WTC11 (cell line): Measurements from ENCODE around the gene MRPL40. TPM values are rescaled to one million over a fixed set of nuclear protein-coding genes. Genes with fewer than 3 reads are reported as not detected.

ENCODE experiments used
- ATAC-seq: fragments of 200-7000 bp; cut with Tn5 transposase; 2 replicates; pipeline ENCODE4 v1.10.0; 2021; ENCODE audit warnings: mild to moderate bottlenecking, moderate library complexity
- CTCF ChIA-PET: fragments of 300-600 bp; sonication (Branson Sonifier 250); formaldehyde crosslinking; loops from one replicate; lab custom pipeline; 2021; ENCODE audit warnings: antibody characterized with exemption; lab: Charles Lee
- POLR2A ChIA-PET: fragments of 350-600 bp; sonication (Branson Sonifier 250); formaldehyde crosslinking; loops from one replicate; lab custom pipeline; 2021; ENCODE audit warnings: antibody characterized with exemption; lab: Charles Lee
- DNase-seq: peaks from one replicate; pipeline ENCODE4 v3.0.0; 2021; ENCODE audit warnings: low spot score
- H3K27ac Mint-ChIP-seq: 2 replicates; pipeline ENCODE4 v1.8.0; 2021; ENCODE audit warnings: mixed read lengths
- H3K27me3 Mint-ChIP-seq: 2 replicates; pipeline ENCODE4 v1.8.0; 2021; ENCODE audit warnings: low read depth, mild to moderate bottlenecking, moderate library complexity, mixed read lengths
- H3K36me3 Mint-ChIP-seq: 2 replicates; pipeline ENCODE4 v1.8.0; 2021; ENCODE audit warnings: mixed read lengths
- H3K4me1 Mint-ChIP-seq: 2 replicates; pipeline ENCODE4 v1.8.0; 2022; ENCODE audit warnings: mixed read lengths
- H3K4me3 Mint-ChIP-seq: 2 replicates; pipeline ENCODE4 v1.8.0; 2021; ENCODE audit warnings: mild to moderate bottlenecking, moderate library complexity, mixed read lengths
- H3K9me3 Mint-ChIP-seq: 2 replicates; pipeline ENCODE4 v1.8.0; 2021; ENCODE audit warnings: mixed read lengths
- ARID4B ChIP-seq: sonication (generic); formaldehyde crosslinking; IDR thresholded peaks from 2 replicates; pipeline ENCODE4 v1.8.0; 2023; ENCODE audit warnings: missing genetic modification reagents, mild to moderate bottlenecking, borderline replicate concordance
- ATF3 ChIP-seq: sonication (generic); formaldehyde crosslinking; conservative IDR thresholded peaks from 2 replicates; pipeline ENCODE4 v1.8.1; 2022; ENCODE audit warnings: mild to moderate bottlenecking, missing genetic modification reagents
- CDX4 ChIP-seq: fragments of 250-450 bp; sonication (Bioruptor Pico); IDR thresholded peaks from 2 replicates; pipeline ENCODE4 v1.9.0; 2021; ENCODE audit warnings: moderate library complexity, mild to moderate bottlenecking, inconsistent platforms, borderline replicate concordance
- CREB1 ChIP-seq: sonication (generic); formaldehyde crosslinking; IDR thresholded peaks from 2 replicates; pipeline ENCODE4 v1.8.0; 2023; ENCODE audit warnings: mild to moderate bottlenecking, missing genetic modification reagents
- CTCF ChIP-seq: fragments of 200-600 bp; IDR thresholded peaks from 2 replicates; pipeline ENCODE4 v1.8.0; 2022; ENCODE audit warnings: antibody characterized with exemption
- ELF4 ChIP-seq: sonication (generic); formaldehyde crosslinking; IDR thresholded peaks from 2 replicates; pipeline ENCODE4 v1.8.1; 2022; ENCODE audit warnings: low read depth, mild to moderate bottlenecking, moderate library complexity, missing genetic modification reagents
- GRHL2 ChIP-seq: fragments of 250-450 bp; sonication (Bioruptor Pico); IDR thresholded peaks from 2 replicates; pipeline ENCODE4 v1.8.0; 2022; ENCODE audit warnings: mild to moderate bottlenecking, moderate library complexity; ENCODE audit not compliant: insufficient replicate concordance, severe bottlenecking
- HMGA2 ChIP-seq: fragments of 250-450 bp; sonication (Bioruptor Pico); IDR thresholded peaks from 2 replicates; pipeline ENCODE4 v1.4.0; 2021; ENCODE audit warnings: mild to moderate bottlenecking, moderate library complexity
- HMGXB4 ChIP-seq: sonication (generic); formaldehyde crosslinking; IDR thresholded peaks from 2 replicates; pipeline ENCODE4 v1.8.1; 2023; ENCODE audit warnings: mild to moderate bottlenecking, moderate library complexity, missing genetic modification reagents
- MYBL2 ChIP-seq: sonication (generic); formaldehyde crosslinking; IDR thresholded peaks from 2 replicates; pipeline ENCODE4 v1.8.1; 2023; ENCODE audit warnings: mild to moderate bottlenecking, moderate library complexity, missing genetic modification reagents
- NR1H2 ChIP-seq: sonication (generic); formaldehyde crosslinking; IDR thresholded peaks from 2 replicates; pipeline ENCODE4 v1.9.0; 2021; ENCODE audit warnings: mild to moderate bottlenecking, moderate library complexity, missing genetic modification reagents
- RORB ChIP-seq: fragments of 250-450 bp; sonication (Bioruptor Pico); IDR thresholded peaks from 2 replicates; pipeline ENCODE4 v1.9.0; 2021; ENCODE audit warnings: mild to moderate bottlenecking
- SMAD4 ChIP-seq: sonication (generic); formaldehyde crosslinking; IDR thresholded peaks from 2 replicates; pipeline ENCODE4 v1.8.0; 2022; ENCODE audit warnings: mild to moderate bottlenecking, missing genetic modification reagents
- TEAD1 ChIP-seq: sonication (generic); formaldehyde crosslinking; IDR thresholded peaks from 2 replicates; pipeline ENCODE4 v1.8.0; 2022; ENCODE audit warnings: mild to moderate bottlenecking, missing genetic modification reagents
- USF1 ChIP-seq: sonication (generic); formaldehyde crosslinking; IDR thresholded peaks from 2 replicates; pipeline ENCODE4 v1.8.0; 2022; ENCODE audit warnings: mild to moderate bottlenecking, missing genetic modification reagents
- ZBTB21 ChIP-seq: sonication (generic); formaldehyde crosslinking; IDR thresholded peaks from 2 replicates; pipeline ENCODE4 v1.8.1; 2023; ENCODE audit warnings: mild to moderate bottlenecking, missing genetic modification reagents, borderline replicate concordance
- ZNF121 ChIP-seq: sonication (generic); formaldehyde crosslinking; IDR thresholded peaks from 2 replicates; pipeline ENCODE4 v1.8.0; 2023; ENCODE audit warnings: missing genetic modification reagents
- ZNF396 ChIP-seq: fragments of 250-450 bp; sonication (Bioruptor Pico); IDR thresholded peaks from 2 replicates; pipeline ENCODE4 v1.8.0; 2021; ENCODE audit warnings: mild to moderate bottlenecking, moderate library complexity, borderline replicate concordance
- ZNF671 ChIP-seq: fragments of 250-450 bp; sonication (Bioruptor Pico); IDR thresholded peaks from 2 replicates; pipeline ENCODE4 v1.8.0; 2021; ENCODE audit warnings: mild to moderate bottlenecking
- ZSCAN18 ChIP-seq: fragments of 250-450 bp; sonication (Bioruptor Pico); IDR thresholded peaks from 2 replicates; pipeline ENCODE4 v2.1.2; 2022; ENCODE audit warnings: mild to moderate bottlenecking, moderate library complexity
- total RNA-seq: library from RNA; stranded (reverse); gene quantifications from 3 replicates; pipeline ENCODE4 v1.2.3, GENCODE V29; 2021

The MRPL40 gene
- total RNA-seq, 1 experiment from 2014 or later = 19.2 TPM

GRCh38 chr22:19400881-19401280 is 31.5 kb upstream of the MRPL40 start (continued):
- TF ChIP-seq ZBTB21 (CRISPR knock-in tag) = no peak

GRCh38 chr22:19401483-19401882 is 30.9 kb upstream of the MRPL40 start:
- H3K27ac Mint-ChIP-seq = no peak overlapping the region
- H3K9me3 Mint-ChIP-seq = no peaks in the 10 kb centered on the region
- H3K4me1 Mint-ChIP-seq = no peaks in the 10 kb centered on the region
- H3K36me3 Mint-ChIP-seq = peaks cover 40% of the 10 kb centered on the region
- no peaks in the 10 kb centered on the region for H3K27me3 Mint-ChIP-seq
- H3K4me3 Mint-ChIP-seq = no peak overlapping the region
- ChIA-PET POLR2A (no interaction called here), CTCF (no interaction called here)
- ATAC-seq = no peak
- TF ChIP-seq SMAD4 (CRISPR knock-in tag) (no peak), ELF4 (no peak), NR1H2 (CRISPR knock-in tag) (no peak), TEAD1 (CRISPR knock-in tag) (no peak), ZNF121 (CRISPR knock-in tag) (no peak), HMGA2 (no peak), USF1 (CRISPR knock-in tag) (no peak), ZNF396 (CRISPR knock-in tag) (no peak), CREB1 (CRISPR knock-in tag) (no peak)
- DNase-seq = no peak

GRCh38 chr22:19402642-19403191 is 29.6 kb upstream of the MRPL40 start:
- Mint-ChIP-seq H3K9me3 (no peaks in the 10 kb centered on the region), H3K4me1 (no peaks in the 10 kb centered on the region), H3K4me3 (no peak overlapping the region), H3K27me3 (no peaks in the 10 kb centered on the region), H3K27ac (no peak overlapping the region), H3K36me3 (peaks cover 44% of the 10 kb centered on the region)
- no peak for TF ChIP-seq RORB (CRISPR knock-in tag)
- no peak for TF ChIP-seq CTCF
- ChIA-PET POLR2A (no interaction called here), CTCF (interaction anchor here (0.6 to 0.7 kb wide), 2 partner anchors 12 to 385 kb away, joined by 3 read pairs; no protein-coding TSS in a partner anchor)
- ATAC-seq = no peak
- no peak for DNase-seq

- no peaks in the 10 kb centered on the region for H3K9me3 Mint-ChIP-seq
- DNase-seq (no peak), ATAC-seq (no peak)
- H3K27ac Mint-ChIP-seq = no peak overlapping the region
- H3K4me3 Mint-ChIP-seq = no peak overlapping the region
- POLR2A ChIA-PET = no interaction called here
- H3K36me3 Mint-ChIP-seq = peaks cover 47% of the 10 kb centered on the region
- no peaks in the 10 kb centered on the region for H3K4me1 Mint-ChIP-seq
- no peaks in the 10 kb centered on the region for H3K27me3 Mint-ChIP-seq
- CTCF ChIA-PET = no interaction called here
- TF ChIP-seq CDX4 (CRISPR knock-in tag) (no peak), HMGXB4 (no peak), ZNF671 (CRISPR knock-in tag) (no peak), ATF3 (no peak), ARID4B (CRISPR knock-in tag) (no peak), ZSCAN18 (CRISPR knock-in tag) (no peak), NR1H2 (CRISPR knock-in tag) (no peak), GRHL2 (CRISPR knock-in tag) (no peak), MYBL2 (CRISPR knock-in tag) (no peak)
Observed at GRCh38 chr22:19404676-19405075, 27.7 kb upstream of the MRPL40 start.
